Measurements from ENCODE around the gene SLC7A10.

The SLC7A10 gene

GRCh38 chr19:33225458-33225926, at the start of gene SLC7A10:
Gene SLC7A10 (minus strand): TSS chr19:33225850. CDS start chr19:33225703, 147 bp downstream.
- DNase-seq (ENCODE audit: low read depth in 2 of 2): no peak

- no peak for DNase-seq (ENCODE audit: low read depth in 2 of 2)
Measured at GRCh38 chr19:33274663-33275558, 49.3 kb upstream of the SLC7A10 start.

- DNase-seq (ENCODE audit: low read depth in 2 of 2): peak; percentile 82 to 87
Measured at GRCh38 chr19:33273881-33274662, 48.4 kb upstream of the SLC7A10 start.

GRCh38 chr19:33273065-33273736, 47.6 kb upstream of the SLC7A10 start:
- no peak for DNase-seq (ENCODE audit: low read depth in 2 of 2)

- no peak for DNase-seq (ENCODE audit: low read depth in 2 of 2)
Measured at GRCh38 chr19:33271246-33272021, 45.8 kb upstream of the SLC7A10 start.

- no peak for DNase-seq (ENCODE audit: low read depth in 2 of 2)
Measured at GRCh38 chr19:33270769-33271168, 45.1 kb upstream of the SLC7A10 start.

- DNase-seq (ENCODE audit: low read depth in 2 of 2): no peak
Measured at GRCh38 chr19:33269016-33269415, 43.4 kb upstream of the SLC7A10 start.

GRCh38 chr19:33268162-33268991, 42.7 kb upstream of the SLC7A10 start:
- no peak for DNase-seq (ENCODE audit: low read depth in 2 of 2)

GRCh38 chr19:33267706-33268105, 42.1 kb upstream of the SLC7A10 start:
- no peak for DNase-seq (ENCODE audit: low read depth in 2 of 2)

GRCh38 chr19:33266974-33267484, 41.4 kb upstream of the SLC7A10 start:
- DNase-seq (ENCODE audit: low read depth in 2 of 2): no peak

- no peak for DNase-seq (ENCODE audit: low read depth in 2 of 2)
Measured at GRCh38 chr19:33264881-33265445, 39.3 kb upstream of the SLC7A10 start.

GRCh38 chr19:33263325-33264023, 37.8 kb upstream of the SLC7A10 start:
- no peak for DNase-seq (ENCODE audit: low read depth in 2 of 2)

- DNase-seq (ENCODE audit: low read depth in 2 of 2): no peak
Measured at GRCh38 chr19:33261511-33262189, 36.0 kb upstream of the SLC7A10 start.

GRCh38 chr19:33260628-33261418, 35.2 kb upstream of the SLC7A10 start:
- no peak for DNase-seq (ENCODE audit: low read depth in 2 of 2)

- DNase-seq (ENCODE audit: low read depth in 2 of 2): no peak
Measured at GRCh38 chr19:33259539-33259938, 33.9 kb upstream of the SLC7A10 start.

- no peak for DNase-seq (ENCODE audit: low read depth in 2 of 2)
Measured at GRCh38 chr19:33257828-33258227, 32.2 kb upstream of the SLC7A10 start.

GRCh38 chr19:33256261-33256660, 30.6 kb upstream of the SLC7A10 start:
- no peak for DNase-seq (ENCODE audit: low read depth in 2 of 2)

GRCh38 chr19:33255781-33256180, 30.1 kb upstream of the SLC7A10 start:
- no peak for DNase-seq (ENCODE audit: low read depth in 2 of 2)

All from fibroblast of skin of left biceps (primary cell).